Neural cell (in vitro differentiated cells): Measurements from ENCODE around the gene CCDC182.

ENCODE experiments used
- EP300 ChIP-seq: fragments of 450-650 bp; conservative IDR thresholded peaks from 2 replicates; pipeline ENCODE4 v1.6.1; 2014; ENCODE audit warnings: antibody characterized with exemption, mild to moderate bottlenecking, moderate library complexity; ENCODE audit not compliant: poor library complexity, severe bottlenecking
- EZH2 ChIP-seq: fragments of 200-600, 300-800 bp; shearing (Covaris generic), sonication (generic); IDR thresholded peaks from 2 replicates; pipeline ENCODE4 v1.6.1; 2014; ENCODE audit warnings: antibody characterized with exemption, low read length, borderline replicate concordance, mild to moderate bottlenecking; ENCODE audit not compliant: insufficient read depth, poor library complexity, severe bottlenecking
- MXI1 ChIP-seq: fragments of 450-650 bp; conservative IDR thresholded peaks from 2 replicates; pipeline ENCODE4 v1.6.1; 2014; ENCODE audit warnings: antibody characterized with exemption, mild to moderate bottlenecking; ENCODE audit not compliant: poor library complexity, severe bottlenecking
- POLR2AphosphoS5 ChIP-seq: IDR thresholded peaks from 2 replicates; pipeline ENCODE4 v1.6.1; 2012
- SMC3 ChIP-seq: fragments of 450-650 bp; conservative IDR thresholded peaks from 2 replicates; pipeline ENCODE4 v1.6.1; 2014; ENCODE audit warnings: antibody characterized with exemption, mild to moderate bottlenecking, moderate library complexity; ENCODE audit not compliant: poor library complexity
- TF ChIP-seq, protein P1 (sequence below): fragments of 450-650 bp; IDR thresholded peaks from 2 replicates; pipeline ENCODE4 v1.5.1; 2014; ENCODE audit warnings: antibody characterized with exemption, mild to moderate bottlenecking, moderate library complexity; ENCODE audit not compliant: poor library complexity, severe bottlenecking
- TF ChIP-seq, protein P2 (sequence below): IDR thresholded peaks from 2 replicates; pipeline ENCODE4 v1.6.1; 2012; ENCODE audit warnings: borderline replicate concordance

DNA sequence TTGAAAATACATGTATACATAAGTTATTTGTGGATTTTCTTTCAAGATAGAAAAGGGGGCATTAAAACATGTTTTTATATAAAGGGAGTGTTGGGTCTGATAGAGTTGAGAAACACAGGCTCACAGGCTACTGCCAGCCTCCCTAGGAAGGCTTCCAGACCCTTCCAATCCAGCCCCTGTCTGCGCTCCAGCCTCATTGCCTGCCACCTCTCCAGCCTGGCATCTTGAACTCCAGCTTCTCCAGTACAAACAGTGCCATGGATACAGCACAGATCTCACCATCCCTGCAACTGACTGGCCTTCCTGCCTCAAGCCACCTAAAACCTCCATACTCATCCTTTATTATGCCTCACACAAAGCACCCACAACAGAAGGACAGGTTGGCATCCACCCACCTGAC, 40.7 kb downstream of the CCDC182 start:
- TF ChIP-seq POLR2AphosphoS5, result no peak
- no peak for TF ChIP-seq EP300
- TF ChIP-seq, protein P1, sequence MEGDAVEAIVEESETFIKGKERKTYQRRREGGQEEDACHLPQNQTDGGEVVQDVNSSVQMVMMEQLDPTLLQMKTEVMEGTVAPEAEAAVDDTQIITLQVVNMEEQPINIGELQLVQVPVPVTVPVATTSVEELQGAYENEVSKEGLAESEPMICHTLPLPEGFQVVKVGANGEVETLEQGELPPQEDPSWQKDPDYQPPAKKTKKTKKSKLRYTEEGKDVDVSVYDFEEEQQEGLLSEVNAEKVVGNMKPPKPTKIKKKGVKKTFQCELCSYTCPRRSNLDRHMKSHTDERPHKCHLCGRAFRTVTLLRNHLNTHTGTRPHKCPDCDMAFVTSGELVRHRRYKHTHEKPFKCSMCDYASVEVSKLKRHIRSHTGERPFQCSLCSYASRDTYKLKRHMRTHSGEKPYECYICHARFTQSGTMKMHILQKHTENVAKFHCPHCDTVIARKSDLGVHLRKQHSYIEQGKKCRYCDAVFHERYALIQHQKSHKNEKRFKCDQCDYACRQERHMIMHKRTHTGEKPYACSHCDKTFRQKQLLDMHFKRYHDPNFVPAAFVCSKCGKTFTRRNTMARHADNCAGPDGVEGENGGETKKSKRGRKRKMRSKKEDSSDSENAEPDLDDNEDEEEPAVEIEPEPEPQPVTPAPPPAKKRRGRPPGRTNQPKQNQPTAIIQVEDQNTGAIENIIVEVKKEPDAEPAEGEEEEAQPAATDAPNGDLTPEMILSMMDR, result no peak
- TF ChIP-seq SMC3, result no peak
- TF ChIP-seq EZH2, result no peak
- TF ChIP-seq, protein P2, sequence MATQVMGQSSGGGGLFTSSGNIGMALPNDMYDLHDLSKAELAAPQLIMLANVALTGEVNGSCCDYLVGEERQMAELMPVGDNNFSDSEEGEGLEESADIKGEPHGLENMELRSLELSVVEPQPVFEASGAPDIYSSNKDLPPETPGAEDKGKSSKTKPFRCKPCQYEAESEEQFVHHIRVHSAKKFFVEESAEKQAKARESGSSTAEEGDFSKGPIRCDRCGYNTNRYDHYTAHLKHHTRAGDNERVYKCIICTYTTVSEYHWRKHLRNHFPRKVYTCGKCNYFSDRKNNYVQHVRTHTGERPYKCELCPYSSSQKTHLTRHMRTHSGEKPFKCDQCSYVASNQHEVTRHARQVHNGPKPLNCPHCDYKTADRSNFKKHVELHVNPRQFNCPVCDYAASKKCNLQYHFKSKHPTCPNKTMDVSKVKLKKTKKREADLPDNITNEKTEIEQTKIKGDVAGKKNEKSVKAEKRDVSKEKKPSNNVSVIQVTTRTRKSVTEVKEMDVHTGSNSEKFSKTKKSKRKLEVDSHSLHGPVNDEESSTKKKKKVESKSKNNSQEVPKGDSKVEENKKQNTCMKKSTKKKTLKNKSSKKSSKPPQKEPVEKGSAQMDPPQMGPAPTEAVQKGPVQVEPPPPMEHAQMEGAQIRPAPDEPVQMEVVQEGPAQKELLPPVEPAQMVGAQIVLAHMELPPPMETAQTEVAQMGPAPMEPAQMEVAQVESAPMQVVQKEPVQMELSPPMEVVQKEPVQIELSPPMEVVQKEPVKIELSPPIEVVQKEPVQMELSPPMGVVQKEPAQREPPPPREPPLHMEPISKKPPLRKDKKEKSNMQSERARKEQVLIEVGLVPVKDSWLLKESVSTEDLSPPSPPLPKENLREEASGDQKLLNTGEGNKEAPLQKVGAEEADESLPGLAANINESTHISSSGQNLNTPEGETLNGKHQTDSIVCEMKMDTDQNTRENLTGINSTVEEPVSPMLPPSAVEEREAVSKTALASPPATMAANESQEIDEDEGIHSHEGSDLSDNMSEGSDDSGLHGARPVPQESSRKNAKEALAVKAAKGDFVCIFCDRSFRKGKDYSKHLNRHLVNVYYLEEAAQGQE, result no peak
- TF ChIP-seq MXI1, result no peak
